GM21723 (cell line): Measurements from ENCODE around the gene MTUS2.

Experiments used
- ATAC-seq: cut with Tn5 transposase; IDR thresholded peaks from one replicate; pipeline ENCODE4 v1.9.1; 2021; ENCODE audit warnings: mild to moderate bottlenecking, moderate library complexity; ENCODE audit not compliant: unreplicated experiment

Gene MTUS2

DNA sequence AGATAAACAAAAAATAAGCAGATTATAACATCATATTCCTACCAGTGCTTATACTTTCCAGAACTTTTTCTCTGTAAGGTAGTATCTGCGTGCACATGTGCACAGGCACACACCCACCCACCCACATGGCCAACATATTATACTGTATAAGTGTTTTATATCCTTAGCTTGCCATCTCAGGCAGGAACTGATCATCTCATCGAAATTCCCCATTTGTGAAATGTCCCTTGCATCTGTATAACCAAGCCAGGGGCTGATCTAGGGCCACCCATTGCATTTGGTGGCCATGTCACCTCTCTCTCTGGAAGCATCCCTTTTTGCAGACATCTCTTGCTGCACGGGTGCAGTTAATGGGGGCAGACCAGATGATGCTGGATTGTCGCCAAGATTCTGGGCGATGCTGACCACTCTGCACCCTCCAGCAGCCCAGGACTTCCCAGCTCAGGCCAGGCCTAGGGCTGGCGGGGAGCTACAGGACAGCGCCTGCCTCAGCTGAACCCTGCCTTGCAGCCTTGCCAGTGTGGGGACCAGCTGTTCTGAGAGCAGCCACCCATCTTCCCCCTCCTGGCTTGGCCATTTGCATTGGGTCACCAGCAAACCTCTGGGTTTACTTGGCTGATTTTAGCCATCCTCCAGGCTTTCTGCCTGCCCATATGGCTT, 679.5 kb downstream of the MTUS2 start:
- no peak for ATAC-seq

DNA sequence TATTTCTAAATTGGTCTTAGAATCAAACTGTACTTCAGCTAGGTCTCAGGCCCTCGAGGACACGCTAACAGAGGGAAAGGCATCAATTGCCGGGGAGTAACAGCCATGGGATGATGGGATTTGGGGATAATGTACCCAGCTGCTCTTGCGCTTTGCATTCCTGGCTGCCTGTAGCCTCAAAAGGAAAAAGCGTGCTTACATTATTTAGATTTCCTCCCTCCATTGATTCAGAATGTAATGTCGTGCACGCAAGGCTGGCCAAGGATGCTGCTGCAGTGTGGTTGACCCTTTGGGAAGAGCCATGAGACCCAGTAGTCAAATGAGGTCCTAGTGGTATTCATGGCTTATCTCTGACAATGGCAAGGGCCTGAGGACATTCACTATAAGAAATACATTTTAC, 680.2 kb downstream of the MTUS2 start:
- ATAC-seq, result no peak

DNA sequence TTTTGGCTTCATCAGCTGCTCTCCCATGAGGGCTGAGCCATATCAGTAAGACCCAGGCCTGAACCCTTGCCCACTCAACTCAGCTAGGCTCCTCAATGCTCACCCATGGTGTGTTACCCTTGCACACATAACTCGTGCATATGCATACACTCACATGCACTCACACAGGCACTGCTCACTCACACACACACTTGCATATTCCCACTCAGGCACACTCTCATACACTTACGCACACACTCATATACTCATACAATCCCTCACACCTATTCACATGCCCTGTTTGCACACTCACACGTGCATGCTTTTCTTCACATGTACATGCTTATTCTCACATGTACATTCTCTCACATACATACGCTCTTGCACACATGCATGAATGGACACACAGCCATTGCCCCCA, 681.5 kb downstream of the MTUS2 start:
- ATAC-seq, result no peak

DNA sequence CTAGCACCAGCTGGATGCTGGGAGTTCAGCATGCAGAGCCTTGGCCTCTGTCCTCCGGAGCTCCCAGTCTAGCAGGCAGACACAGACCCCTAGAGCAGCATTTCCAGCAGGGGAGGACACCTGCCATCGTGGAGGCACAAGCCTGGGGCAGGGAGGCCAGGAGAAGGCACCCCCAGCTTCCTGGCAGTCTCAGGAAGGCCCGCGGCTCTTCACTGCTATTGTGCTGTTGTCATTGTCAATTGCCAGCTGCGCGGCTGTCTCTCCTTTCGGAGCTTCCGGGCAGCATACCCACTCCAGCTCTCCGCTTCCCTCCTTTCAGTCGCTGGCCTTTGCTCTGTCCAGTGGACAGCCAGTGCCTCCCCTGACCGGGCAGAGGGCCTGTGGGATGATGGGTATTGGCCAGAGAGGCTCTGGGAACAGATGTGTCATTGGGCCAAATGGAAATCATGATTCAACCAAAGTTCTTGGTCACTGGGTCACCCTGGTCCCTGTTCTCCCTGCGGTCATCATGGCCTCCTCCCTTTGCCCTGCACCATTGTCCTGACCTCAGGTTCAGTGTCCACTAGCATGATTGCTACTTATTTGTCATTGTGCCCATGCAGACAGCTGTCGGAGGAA, 682.4 kb downstream of the MTUS2 start:
- ATAC-seq, result no peak

DNA sequence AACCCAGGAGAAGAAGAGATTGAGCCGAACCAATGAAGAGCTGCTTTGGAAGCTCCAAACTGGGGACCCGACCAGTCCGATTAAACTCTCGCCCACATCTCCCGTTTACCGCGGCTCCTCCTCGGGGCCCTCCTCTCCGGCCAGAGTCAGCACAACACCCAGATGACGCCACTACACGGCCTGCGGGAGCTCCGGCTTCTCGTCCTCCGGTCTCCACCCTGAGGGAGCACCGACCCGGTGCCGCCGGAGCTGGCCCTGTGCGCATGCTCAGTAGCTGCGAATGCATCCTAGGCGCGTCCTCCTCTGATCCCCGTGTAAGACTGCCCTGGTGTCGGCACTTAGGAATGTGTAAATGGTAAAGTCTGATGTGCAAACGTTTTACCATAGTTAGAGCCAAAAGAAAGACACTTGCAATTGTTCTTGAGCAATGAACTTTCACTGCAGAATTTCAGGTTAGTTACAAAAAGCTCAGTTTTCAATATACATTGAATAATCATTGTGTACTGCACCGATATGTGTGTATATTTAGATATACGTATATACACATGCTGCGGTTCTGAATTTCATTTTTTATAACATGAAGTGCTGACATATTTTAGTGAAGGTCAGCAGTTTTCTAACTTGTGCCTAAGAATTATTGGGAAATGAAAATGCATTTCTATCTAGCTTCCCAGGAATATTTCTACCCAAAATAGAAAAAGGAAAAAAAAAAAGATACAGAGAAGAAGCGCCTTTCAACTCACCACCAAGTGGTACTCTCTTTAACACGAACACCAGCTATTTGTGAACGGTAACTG, 683.1 kb downstream of the MTUS2 start:
- ATAC-seq, result no peak

DNA sequence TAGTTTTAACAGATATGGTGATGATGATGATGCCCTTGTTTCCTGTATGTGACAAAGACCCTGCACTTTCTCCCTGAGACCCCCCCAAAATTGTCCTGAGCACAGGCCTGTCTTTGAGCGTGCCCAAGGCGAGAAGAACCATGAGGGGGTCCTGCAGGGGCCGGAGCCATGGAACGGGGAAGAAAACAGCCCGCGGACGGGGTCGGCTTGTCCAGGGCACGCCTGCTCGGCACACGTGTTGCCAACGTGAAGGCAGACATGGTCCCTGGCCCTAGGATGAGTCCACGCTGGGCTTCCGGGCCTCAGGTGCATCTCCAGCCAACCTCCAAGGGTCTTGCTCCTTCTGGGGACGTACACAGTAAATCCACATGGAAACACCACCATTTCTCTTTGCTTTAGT, 684.6 kb downstream of the MTUS2 start:
- ATAC-seq, result no peak

DNA sequence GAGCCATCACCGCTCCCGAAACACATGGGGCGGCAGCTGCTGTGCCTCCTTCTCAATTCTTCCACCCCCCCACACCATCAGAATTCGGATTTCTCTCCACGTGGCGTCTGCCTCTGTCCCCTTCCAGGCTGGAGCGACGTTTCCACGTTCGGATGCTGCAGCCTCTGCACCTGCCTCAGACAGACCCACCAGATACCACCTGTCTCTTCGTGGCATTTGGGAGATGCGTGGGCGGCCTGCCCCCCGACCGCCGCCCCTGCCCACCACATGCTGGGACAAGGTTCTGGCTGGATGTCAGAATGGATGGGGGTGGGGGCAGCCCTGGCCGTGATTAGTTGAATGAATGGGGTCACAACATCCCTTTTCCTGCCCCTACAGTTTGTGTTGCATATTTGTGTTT, 685.4 kb downstream of the MTUS2 start:
- ATAC-seq, result no peak

DNA sequence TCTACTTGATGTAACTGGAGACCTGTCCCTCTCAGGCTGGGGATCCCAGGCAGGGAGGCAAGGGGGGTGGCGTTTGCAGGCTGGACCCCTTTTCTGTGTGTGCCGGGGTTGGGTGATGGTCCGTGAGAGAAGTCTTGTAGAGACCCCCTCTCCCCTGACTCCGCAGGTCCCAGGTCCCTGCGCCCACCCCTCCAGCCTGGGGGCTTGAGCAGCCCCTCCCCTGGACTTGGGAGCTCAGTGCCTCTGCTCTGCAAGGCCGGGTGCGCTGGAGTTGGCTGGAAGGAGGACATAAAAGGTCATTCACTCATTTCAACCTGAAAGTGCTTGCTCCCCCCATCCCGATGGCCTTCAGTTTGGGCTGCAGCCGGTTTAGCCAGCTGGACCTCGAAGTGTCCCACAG, 685.8 kb downstream of the MTUS2 start:
- ATAC-seq, result no peak

DNA sequence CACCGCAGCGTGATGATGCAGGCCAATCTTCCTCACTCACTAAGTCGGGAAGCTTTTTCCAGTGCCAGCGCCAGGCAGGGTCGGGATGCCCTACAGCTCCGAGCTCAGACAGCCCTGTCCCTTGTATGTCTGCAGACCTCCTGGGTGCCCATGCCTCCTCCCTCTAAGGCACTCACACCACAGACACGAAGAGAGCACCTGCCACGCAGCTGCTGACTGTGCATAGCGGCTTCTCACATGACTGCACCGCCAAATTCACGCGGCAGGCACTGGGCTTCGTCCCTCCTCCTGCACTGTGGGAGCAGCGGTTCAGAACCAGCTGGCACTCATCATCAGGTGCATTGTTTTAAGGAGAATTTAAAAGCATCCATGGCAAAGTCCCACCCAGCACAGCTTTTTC, 687.2 kb downstream of the MTUS2 start:
- no peak for ATAC-seq

DNA sequence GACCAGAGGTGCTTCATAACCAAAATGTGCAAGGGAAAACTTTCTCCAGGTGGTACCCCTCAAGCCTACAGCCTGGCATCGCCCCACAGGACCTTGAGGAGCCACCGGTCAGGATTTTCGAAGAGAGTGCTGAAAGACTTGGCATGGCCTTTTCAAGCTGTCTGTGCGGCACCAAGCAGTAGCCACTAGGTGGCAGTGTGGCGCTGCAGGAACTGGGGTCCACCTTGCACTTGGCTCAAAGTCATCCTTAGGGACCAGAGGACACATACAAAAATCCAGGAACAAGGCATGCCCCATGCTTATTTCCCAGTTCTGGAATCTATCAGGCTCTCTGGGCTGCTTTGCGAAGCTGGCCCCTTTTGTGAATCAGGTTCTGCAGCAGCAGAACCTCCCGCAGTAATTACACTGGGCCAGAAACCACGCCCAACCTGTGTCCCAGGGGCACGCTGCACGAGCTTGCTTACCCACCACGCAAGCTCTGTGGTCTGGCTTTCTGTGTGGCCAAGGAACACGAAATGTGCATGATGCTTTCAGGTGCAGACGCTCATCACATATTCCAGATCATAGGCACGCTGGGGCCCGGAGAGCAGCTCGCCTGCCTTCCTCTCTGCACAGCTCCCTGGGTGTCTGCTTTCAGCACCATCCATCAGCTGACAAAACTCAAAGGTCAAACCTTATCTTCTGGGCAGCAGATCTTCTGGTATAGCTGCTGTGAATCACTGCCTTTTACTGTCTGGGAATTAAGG, 688.2 kb downstream of the MTUS2 start:
- ATAC-seq, result peak; percentile 87

DNA sequence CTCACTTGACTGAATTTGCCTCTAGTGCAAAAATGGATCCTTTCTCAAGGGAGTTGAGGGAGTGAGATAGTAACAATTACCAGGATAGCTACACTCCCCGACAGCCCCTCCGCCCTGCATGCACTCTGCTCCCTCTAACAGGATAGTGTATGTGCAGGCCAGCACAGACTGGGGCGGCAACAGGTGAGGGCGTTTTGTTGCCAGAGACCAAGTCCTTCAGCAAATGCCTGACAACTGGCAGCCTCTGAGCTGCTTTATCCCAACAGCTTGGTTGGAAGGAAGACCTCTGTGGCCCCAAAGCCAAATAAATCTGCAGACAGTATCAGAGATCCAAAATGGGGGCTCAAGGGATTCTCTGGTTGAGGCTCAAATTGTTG, 688.7 kb downstream of the MTUS2 start:
- ATAC-seq, result no peak

DNA sequence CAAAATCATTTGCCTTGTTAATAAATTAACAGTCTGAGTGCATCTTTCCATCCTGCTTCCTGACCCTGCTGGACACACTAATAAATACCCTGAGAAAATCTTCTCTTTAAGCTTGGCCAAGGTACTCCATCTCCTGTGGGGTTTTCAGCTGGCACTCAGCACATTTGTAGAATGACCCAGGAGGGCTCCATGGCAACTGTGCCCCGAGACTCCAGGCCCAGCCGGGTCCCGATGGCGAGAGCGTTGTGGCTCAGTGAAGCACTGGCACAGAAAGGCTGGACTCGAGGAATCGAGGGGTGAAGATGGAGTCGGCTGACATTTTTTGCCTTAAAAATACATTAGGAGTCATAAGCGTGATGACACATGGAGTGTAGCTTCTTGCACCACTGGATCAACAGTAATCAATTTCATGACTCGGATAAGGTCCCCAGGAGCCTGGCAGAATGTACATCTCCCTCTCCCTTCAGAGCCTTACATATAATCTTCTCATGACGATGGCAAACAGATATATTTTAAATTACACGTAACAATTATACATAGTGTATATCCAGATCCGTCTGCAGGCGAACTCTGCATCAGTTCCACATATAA, 690.0 kb downstream of the MTUS2 start:
- ATAC-seq, result no peak

DNA sequence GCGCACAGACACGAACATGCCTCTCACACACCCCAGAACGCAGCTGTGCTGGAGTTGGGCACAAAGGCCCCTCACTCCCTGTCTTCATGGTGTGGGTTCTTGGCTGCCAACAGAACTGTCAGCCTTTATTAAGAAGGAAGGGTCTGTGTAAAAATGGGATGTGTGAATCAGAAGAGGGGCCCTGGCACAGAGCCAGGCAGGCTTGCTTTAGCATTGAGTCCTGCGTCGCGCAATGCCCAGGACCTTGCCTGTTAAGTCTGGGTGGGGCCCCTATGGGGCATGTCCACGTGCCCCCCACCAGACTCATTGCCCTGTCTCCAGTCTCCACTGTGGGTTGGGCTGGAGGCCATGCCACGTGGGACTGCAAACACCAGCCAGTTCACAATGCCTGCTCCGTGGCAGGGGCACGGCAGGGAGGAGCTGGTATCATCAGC, 690.5 kb downstream of the MTUS2 start:
- no peak for ATAC-seq

DNA sequence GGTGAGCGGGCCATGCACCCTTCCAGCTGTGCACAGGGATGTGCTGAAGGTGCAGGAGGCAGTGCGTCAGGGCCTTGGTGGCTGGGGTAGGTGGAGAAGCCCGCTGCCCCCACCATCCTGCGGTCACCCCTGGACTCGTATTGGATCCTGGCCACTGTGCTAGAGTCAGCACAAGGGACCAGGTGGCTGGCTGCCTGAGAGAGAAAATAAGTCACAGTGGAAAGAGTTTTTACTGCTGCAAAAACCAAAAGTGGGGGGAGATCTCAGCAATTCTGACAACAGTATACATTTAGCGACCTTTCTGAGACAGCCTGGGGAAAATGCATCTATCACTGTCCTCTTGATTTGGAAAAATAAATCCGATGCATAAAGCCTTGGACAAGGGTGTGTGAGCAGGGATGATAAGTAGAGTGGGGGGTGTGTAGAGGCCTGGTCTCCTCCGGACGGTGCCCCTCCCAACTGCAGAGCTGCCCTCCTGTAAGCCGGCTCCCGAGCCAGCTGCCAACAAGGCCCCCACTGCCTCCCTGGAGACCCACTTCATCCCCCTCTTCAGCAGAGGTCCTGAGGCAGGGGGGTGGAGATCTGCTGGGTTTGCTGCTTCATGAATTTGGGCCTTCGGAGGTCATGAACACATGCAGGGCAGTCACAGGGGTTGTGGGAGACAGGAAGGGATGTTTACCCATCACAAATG, 691.1 kb downstream of the MTUS2 start:
- no peak for ATAC-seq

DNA sequence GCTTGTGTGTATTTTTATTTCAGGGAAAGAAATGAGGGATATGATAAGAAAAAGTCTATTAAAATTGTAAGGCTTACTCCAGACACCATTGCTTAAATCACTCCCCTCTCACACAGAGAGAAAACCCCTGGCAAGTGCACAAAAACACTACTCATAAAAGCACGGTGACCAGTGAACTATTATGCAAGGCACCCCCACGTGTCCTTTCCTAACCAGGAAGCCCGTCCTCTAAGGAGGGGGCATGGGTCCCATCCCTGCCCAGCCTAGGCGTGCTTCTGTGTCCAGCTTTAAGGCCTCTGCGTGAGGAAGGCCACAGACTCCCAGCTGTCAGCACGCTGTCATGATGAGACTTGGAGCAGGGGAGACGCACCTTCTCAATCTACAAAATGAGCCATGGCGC, 691.8 kb downstream of the MTUS2 start:
- no peak for ATAC-seq

DNA sequence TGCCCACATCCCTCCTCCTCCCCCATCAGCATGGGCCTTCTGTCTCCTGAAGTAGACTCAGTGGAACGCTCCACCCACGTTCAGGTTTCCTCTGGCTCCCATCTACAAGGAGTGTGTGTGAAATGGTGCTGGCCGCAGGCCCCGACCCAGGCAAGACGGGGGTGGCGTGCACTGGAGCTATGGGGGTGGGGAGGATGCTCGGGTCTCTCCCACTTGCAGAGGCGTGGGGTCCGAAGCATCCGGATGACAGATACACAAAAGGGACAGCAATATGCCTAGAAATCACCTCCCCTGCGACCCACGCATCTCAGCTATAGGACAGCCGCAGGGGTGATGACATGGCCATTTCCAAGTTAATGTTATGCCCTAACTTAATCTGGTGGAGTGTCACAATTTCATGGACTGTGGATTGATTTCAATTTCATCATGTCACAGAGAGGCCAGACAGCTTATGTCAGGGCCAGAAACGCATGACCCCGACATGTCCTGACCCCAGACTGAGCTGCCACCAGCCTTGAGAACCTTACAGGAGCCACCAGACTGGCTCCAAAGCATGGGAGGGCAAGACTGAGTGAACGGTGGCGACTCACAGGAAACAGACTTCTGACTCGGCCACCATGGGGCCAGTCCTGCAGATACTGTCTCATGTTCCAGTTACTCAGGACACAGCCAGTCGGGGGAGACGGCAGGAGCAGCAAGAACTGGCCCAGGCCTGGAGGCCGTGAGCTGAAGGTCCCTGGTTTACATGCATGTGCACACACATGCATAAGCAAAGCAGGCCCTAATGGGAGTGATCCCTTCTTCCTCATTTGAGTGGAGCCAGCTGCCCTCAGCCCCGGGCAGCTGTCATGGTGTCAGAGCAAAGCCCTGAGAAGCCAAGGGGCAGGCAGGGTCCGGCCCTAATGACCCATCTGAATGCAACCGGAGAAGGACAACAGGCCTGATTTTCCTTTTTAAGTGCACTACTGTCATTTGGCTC, 693.2 kb downstream of the MTUS2 start:
- no peak for ATAC-seq

DNA sequence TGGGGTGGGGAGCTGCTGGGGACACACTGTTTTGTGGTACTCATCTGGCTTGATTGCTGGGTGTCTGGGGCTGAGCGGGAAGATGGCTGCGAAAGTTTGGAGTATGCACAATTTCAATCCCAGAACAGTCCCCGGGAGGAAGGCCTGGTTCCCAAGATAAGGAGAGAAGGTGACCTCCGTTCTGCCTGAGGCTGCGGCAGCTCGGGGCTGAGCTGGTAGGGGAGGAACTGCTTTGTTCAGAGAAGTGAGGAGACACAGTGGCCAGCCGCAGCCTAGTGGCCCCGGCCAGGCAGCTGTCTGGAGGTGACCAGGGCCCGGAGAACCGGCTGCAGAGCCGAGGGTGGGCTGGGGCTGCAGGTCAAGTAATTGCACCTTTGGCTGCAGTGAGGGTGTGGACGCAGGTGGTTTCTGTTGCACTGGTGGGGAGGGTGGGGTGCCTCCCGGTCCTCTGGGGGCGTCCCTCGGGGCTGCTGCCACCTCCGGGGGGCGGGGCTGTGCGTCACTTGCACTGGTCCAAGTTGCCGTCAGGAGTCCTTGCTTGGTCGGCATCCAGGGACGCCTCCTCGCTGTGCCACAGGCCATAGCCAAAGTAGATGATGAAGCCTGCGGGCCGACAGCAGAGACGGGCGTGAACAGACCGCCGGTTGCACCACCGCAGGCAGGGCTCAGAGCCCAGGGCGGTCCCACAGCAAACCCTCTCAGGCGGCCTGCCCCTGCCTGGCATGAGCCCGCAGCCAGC, 694.0 kb downstream of the MTUS2 start:
- ATAC-seq, result no peak

DNA sequence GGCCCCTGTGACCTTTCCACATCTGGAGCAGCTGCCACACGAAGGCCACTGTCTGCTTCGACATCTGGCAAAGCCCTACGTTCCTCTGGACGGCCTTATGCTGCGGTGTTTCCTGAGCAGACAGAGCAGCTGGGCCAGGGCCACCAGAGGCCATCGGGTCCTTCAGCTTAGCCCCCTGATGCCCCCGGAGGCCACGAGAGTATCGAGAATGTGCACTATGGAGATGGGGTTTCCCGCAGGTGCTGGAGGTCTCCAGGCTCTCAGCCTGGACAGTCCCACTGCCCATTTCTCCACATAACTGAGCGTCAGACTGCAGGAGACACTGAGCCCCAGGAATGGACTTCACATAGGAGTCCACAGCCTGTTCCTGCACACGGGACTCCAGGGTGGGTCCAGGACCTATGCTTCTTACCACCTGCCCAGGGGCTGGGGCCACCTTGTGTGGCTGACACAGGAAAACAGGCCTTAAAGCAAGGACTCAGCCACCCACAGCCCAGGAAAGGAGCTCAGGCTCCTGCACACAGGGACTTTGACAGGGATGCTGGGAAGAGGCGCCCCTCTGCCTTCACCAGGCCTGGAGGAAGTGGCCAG, 694.7 kb downstream of the MTUS2 start:
- no peak for ATAC-seq
